Activated T-helper 17 cell treated with anti-CD3 and anti-CD28 coated beads, Interleukin-2, amount 50 U/mL, for 72 hours (primary cell): ENCODE results near the gene SEC63. TPM values are rescaled to one million over a fixed set of nuclear protein-coding genes. Genes with fewer than 3 reads are reported as not detected.
"Not testable (repeated sequence)": the region's sequence is repeated elsewhere in the genome, so short reads cannot be mapped to it uniquely, and the experiment has no call there.

Experiments
- ATAC-seq: fragments of 150-1000 bp; cut with Tn5 transposase; replicated peaks from 2 replicates; pipeline ENCODE4 v1.10.0; 2021; ENCODE audit warnings: mild to moderate bottlenecking, moderate library complexity
- H3K27ac Mint-ChIP-seq: one replicate; pipeline ENCODE4 v1.8.0; 2022; ENCODE audit warnings: mixed read lengths
- H3K27me3 Mint-ChIP-seq: one replicate; pipeline ENCODE4 v1.8.0; 2022; ENCODE audit warnings: mixed read lengths
- H3K36me3 Mint-ChIP-seq: one replicate; pipeline ENCODE4 v1.8.0; 2022; ENCODE audit warnings: low read depth, mild to moderate bottlenecking, mixed read lengths
- H3K4me1 Mint-ChIP-seq: one replicate; pipeline ENCODE4 v1.8.0; 2022; ENCODE audit warnings: mixed read lengths
- H3K4me3 Mint-ChIP-seq: one replicate; pipeline ENCODE4 v1.8.0; 2022; ENCODE audit warnings: mild to moderate bottlenecking, mixed read lengths
- H3K9me3 Mint-ChIP-seq: one replicate; pipeline ENCODE4 v1.8.0; 2022; ENCODE audit warnings: mixed read lengths
- total RNA-seq, 2 donors: library from RNA; stranded (reverse); gene quantifications; one replicate each; pipeline ENCODE4 v1.2.3, GENCODE V29; 2022

Gene SEC63, protein sequence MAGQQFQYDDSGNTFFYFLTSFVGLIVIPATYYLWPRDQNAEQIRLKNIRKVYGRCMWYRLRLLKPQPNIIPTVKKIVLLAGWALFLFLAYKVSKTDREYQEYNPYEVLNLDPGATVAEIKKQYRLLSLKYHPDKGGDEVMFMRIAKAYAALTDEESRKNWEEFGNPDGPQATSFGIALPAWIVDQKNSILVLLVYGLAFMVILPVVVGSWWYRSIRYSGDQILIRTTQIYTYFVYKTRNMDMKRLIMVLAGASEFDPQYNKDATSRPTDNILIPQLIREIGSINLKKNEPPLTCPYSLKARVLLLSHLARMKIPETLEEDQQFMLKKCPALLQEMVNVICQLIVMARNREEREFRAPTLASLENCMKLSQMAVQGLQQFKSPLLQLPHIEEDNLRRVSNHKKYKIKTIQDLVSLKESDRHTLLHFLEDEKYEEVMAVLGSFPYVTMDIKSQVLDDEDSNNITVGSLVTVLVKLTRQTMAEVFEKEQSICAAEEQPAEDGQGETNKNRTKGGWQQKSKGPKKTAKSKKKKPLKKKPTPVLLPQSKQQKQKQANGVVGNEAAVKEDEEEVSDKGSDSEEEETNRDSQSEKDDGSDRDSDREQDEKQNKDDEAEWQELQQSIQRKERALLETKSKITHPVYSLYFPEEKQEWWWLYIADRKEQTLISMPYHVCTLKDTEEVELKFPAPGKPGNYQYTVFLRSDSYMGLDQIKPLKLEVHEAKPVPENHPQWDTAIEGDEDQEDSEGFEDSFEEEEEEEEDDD
- 10 to 100 TPM; 72.6 to 88.0 TPM for total RNA-seq

GRCh38 chr6:107957909-107958688, at the start of gene SEC63:
Gene SEC63, minus strand, starts transcription at chr6:107958208. Its CDS starts 199 bp downstream, at chr6:107958009.
- Mint-ChIP-seq H3K27ac (peak within 1 kb of the TSS; percentile 99), H3K36me3 (peaks cover 30% of the 10 kb centered on the region), H3K4me1 (peaks cover 6% of the 10 kb centered on the region), H3K9me3 (no peaks in the 10 kb centered on the region), H3K27me3 (no peaks in the 10 kb centered on the region), H3K4me3 (peak within 1 kb of the TSS; percentile 98)
- peak; percentile 98 for ATAC-seq

DNA sequence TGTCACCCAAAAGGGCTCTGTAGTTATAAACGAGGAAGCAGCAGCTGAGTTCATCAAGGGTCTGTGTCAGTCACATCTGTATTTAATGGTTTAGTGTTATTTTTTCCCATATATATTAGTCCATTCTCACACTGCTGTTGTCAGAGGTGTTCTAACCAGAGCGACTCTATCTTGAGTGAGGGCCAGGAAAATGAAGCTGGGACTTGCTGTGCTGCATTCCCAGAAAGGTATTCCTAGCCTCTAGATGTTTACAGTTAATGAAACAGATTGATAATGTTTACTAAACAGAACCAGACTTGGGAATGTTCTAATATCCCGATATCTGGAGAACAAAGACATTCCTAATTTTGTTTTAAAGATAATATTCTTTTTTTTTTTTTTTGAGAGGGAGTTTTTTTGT, 48.0 kb upstream of the SEC63 start:
- Mint-ChIP-seq H3K27ac (no peak overlapping the region), H3K4me3 (no peak overlapping the region), H3K9me3 (peaks cover 12% of the 10 kb centered on the region), H3K27me3 (peaks cover 8% of the 10 kb centered on the region), H3K36me3 (no peaks in the 10 kb centered on the region), H3K4me1 (no peaks in the 10 kb centered on the region)
- no peak for ATAC-seq

DNA sequence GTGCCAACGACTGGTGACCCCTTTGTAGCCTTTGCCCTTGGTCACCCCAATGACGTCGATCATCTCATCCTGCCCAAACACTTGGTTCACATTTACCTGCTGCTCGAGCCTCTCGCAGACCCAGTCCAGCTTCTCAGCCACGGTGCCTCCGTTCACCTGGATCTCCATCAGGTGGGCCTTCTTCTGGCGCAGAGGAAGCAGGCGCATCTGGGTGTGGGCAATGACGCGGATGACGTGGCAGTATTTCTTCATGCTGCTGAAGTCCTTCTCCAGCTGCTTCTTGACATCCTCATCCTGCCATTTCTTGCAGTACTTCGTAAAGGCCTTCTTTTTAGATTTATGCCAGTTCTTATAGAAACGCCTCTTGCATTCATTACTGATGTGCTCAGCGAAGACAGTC, 46.9 kb upstream of the SEC63 start:
- Mint-ChIP-seq H3K9me3 (peaks cover 10% of the 10 kb centered on the region), H3K27me3 (peaks cover 7% of the 10 kb centered on the region), H3K36me3 (no peaks in the 10 kb centered on the region), H3K27ac (no peak overlapping the region), H3K4me3 (no peak overlapping the region), H3K4me1 (no peaks in the 10 kb centered on the region)
- no peak for ATAC-seq

GRCh38 chr6:108002365-108003221, 44.6 kb upstream of the SEC63 start:
- Mint-ChIP-seq H3K27me3 (peaks cover 4% of the 10 kb centered on the region), H3K36me3 (no peaks in the 10 kb centered on the region), H3K4me3 (no peak overlapping the region), H3K9me3 (no peaks in the 10 kb centered on the region), H3K4me1 (no peaks in the 10 kb centered on the region), H3K27ac (no peak overlapping the region)
- ATAC-seq: no peak

DNA sequence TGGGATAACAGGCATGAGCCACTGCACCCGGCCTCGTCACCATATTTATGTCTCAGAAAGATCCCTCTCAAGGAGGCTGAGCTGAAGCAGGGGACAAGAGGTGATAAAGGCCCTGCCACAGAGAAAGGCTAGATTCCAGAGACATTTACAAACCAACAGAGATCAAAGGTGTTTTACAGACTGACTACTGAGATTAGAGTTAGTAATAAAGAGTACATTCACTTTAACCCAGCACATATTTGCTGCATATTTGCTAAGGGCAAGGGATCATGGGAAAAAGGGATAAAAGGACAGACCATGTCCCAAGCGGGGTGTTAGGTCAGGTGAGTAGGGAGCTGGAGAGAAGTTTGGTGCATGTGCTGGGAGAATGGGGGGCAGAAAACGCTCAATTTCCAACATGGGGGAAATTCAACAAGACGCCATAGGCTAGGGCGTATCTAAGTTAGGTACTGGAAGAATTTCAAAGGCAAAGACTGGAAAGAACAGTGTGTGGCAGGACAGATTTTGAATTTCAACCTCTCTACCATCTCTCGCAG, 43.8 kb upstream of the SEC63 start:
- H3K9me3 Mint-ChIP-seq: no peaks in the 10 kb centered on the region
- H3K27me3 Mint-ChIP-seq: peaks cover 4% of the 10 kb centered on the region
- H3K4me1 Mint-ChIP-seq: no peaks in the 10 kb centered on the region
- H3K36me3 Mint-ChIP-seq: no peaks in the 10 kb centered on the region
- H3K4me3 Mint-ChIP-seq: no peak overlapping the region
- H3K27ac Mint-ChIP-seq: no peak overlapping the region
- no peak for ATAC-seq

DNA sequence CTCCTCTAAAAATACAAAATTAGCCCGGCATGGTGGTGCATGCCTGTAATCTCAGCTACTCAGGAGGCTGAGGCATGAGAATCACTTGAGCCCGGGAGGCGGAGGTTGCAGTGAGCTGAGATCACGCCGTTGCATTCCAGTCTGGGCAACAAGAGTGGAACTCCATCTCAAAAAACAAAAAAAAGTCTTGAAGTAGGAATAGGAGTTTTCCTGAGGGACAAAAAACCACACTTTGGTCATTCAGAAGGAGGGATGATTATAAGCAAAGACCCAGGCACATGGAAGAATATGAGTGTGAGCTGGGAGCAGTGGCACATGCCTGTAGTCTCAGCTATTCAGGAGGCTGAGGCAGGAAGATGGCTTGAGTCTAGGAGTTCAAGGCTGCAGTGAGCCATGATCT, 42.3 kb upstream of the SEC63 start:
- H3K4me1 Mint-ChIP-seq, H3K4me3 Mint-ChIP-seq, H3K27ac Mint-ChIP-seq, H3K9me3 Mint-ChIP-seq, H3K36me3 Mint-ChIP-seq, ATAC-seq, H3K27me3 Mint-ChIP-seq: not testable (repeated sequence)

DNA sequence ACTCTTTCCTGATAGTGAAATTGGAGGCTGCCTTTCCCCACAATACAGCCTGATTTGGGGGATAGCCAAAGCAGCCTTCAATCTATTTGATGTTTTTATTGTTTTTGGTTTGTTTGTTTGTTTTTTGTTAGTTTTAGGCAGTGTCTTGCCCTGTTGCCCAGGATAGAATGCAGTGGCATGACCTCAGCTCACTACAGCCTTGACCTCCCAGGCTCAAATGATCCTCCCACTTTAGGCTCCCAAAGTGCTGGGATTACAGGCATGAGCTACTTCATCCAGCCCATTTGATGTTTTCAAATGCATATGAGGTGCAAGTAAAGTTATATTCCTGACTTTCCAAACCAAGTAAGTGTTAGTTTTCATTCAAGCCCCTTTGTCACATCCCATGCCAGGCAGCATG, 41.3 kb upstream of the SEC63 start:
- Mint-ChIP-seq H3K27ac (no peak overlapping the region), H3K4me3 (no peak overlapping the region), H3K27me3 (peaks cover 4% of the 10 kb centered on the region), H3K4me1 (no peaks in the 10 kb centered on the region), H3K36me3 (no peaks in the 10 kb centered on the region), H3K9me3 (no peaks in the 10 kb centered on the region)
- ATAC-seq: no peak

DNA sequence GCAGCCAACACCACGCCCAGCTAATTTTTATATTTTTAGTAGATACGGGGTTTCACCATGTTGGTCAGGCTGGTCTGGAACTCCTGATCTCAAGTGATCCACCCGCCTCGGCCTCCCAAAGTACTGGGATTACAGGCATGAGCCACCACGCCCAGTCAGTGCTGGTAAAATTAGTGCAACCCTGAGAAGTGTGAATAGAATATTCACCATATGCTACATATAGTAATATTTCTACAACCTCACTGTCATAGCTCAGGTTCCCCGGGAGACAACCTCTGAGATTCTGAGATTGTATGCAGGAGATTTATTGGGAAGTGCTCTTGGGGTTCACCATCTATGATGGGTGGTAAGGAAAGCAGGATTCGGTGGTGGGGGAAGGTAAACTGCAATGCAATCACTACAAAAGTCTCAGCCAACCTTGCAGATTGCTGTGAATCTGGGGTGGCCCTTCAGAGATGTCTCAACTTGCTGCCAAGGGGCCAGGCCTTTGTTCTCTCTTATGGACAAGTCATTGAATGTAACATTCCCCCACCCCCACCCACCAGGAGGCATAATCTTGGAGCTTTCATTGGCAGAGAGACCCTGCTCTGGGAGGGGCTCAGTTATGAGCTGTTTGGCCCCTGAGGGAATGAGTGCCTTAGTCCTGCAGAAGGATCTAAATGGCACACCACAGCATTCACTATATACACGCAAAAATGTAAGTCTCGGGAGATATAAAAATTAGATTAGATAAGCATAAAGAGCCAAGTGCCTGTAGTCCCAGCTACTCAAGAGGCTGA, 34.0 kb upstream of the SEC63 start:
- H3K27ac Mint-ChIP-seq: no peak overlapping the region
- H3K27me3 Mint-ChIP-seq: peaks cover 3% of the 10 kb centered on the region
- no peaks in the 10 kb centered on the region for H3K9me3 Mint-ChIP-seq
- H3K4me1 Mint-ChIP-seq: no peaks in the 10 kb centered on the region
- no peaks in the 10 kb centered on the region for H3K36me3 Mint-ChIP-seq
- peak overlapping the region; percentile 10 for H3K4me3 Mint-ChIP-seq
- no peak for ATAC-seq

GRCh38 chr6:107991061-107991460, 33.1 kb upstream of the SEC63 start:
- ATAC-seq: no peak
- Mint-ChIP-seq H3K9me3 (no peaks in the 10 kb centered on the region), H3K27me3 (peaks cover 3% of the 10 kb centered on the region), H3K4me3 (peak overlapping the region; percentile 10), H3K27ac (no peak overlapping the region), H3K4me1 (no peaks in the 10 kb centered on the region), H3K36me3 (no peaks in the 10 kb centered on the region)

- H3K36me3 Mint-ChIP-seq, H3K4me1 Mint-ChIP-seq, ATAC-seq, H3K27me3 Mint-ChIP-seq, H3K9me3 Mint-ChIP-seq, H3K27ac Mint-ChIP-seq: not testable (repeated sequence)
- peak overlapping the region; percentile 10 for H3K4me3 Mint-ChIP-seq
Observed at GRCh38 chr6:107990587-107990986, 32.6 kb upstream of the SEC63 start.

GRCh38 chr6:107989166-107990094, 31.4 kb upstream of the SEC63 start:
- no peaks in the 10 kb centered on the region for H3K36me3 Mint-ChIP-seq
- H3K4me1 Mint-ChIP-seq: no peaks in the 10 kb centered on the region
- no peak overlapping the region for H3K4me3 Mint-ChIP-seq
- H3K27me3 Mint-ChIP-seq: peaks cover 3% of the 10 kb centered on the region
- no peak for ATAC-seq
- H3K27ac Mint-ChIP-seq: no peak overlapping the region
- H3K9me3 Mint-ChIP-seq: no peaks in the 10 kb centered on the region

GRCh38 chr6:107988570-107988969, 30.6 kb upstream of the SEC63 start:
- no peak overlapping the region for H3K4me3 Mint-ChIP-seq
- H3K36me3 Mint-ChIP-seq: no peaks in the 10 kb centered on the region
- H3K27me3 Mint-ChIP-seq: peaks cover 3% of the 10 kb centered on the region
- ATAC-seq: no peak
- H3K9me3 Mint-ChIP-seq: no peaks in the 10 kb centered on the region
- H3K4me1 Mint-ChIP-seq: no peaks in the 10 kb centered on the region
- H3K27ac Mint-ChIP-seq: no peak overlapping the region
